Adrenal gland (tissue), 12 donors: ENCODE data around the gene SEMA4C. TPM values are rescaled to one million over a fixed set of nuclear protein-coding genes. Genes with fewer than 3 reads are reported as not detected.

ENCODE experiments used
- DNase-seq, 7 donors: peaks; one replicate each; pipeline ENCODE4 v3.0.0-alpha.2; 2019 to 2020
- H3K27ac ChIP-seq, 5 donors: fragments of 200-600 bp; sonication (generic) in 4 of 5; 1 replicate in 3 of 5; 2 replicates in 2 of 5; pipeline versions ENCODE4 v1.5.1 to v1.8.0; 2016 to 2020; ENCODE audit warnings: mild to moderate bottlenecking in 1 of 5
- H3K27me3 ChIP-seq: fragments of 200-600 bp; 2 replicates; pipeline ENCODE4 v1.8.0; 2021
- H3K36me3 ChIP-seq, 2 donors: fragments of 200-600 bp; replicated peaks in 1 of 2; 1 replicate in 1 of 2; 2 replicates in 1 of 2; pipeline versions ENCODE4 v1.5.1 to v1.8.0; 2018 to 2022
- H3K4me1 ChIP-seq, 2 donors: fragments of 200-600 bp; replicated peaks in 1 of 2; 1 replicate in 1 of 2; 2 replicates in 1 of 2; pipeline versions ENCODE4 v1.5.1 to v1.8.0; 2018 to 2021
- H3K4me3 ChIP-seq, 4 donors: fragments of 200-600 bp; sonication (generic) in 3 of 4; one replicate each; pipeline ENCODE4 v1.5.1; 2016 to 2018
- H3K9me3 ChIP-seq, 3 donors: fragments of 200-600 bp; sonication (generic) in 1 of 3; replicated peaks in 1 of 3; 1 replicate in 2 of 3; 2 replicates in 1 of 3; pipeline versions ENCODE4 v1.5.1 to v1.8.0; 2016 to 2021
- POLR2A ChIP-seq, 2 donors: fragments of 450-650 bp; IDR thresholded peaks; one replicate each; pipeline ENCODE4 v1.6.1; 2017; ENCODE audit warnings: antibody characterized with exemption in 2 of 2, mild to moderate bottlenecking in 2 of 2, moderate library complexity in 1 of 2
- WGBS, 4 donors: extraction: QIAGEN DNeasy Blood & Tissue Kit in 2 of 4; methylation state at CpG; one replicate each; pipeline versions ENCODE4 v1.1.5 to v1.1.7; 2013 to 2017; 5-methylcytosine and 5-hydroxymethylcytosine counted together
- intact Hi-C, 2 donors: fragments of 100-400 bp; cut with DNase I; formaldehyde crosslinking; loops; one replicate each; pipeline versions ENCODE4 v1.14.1 to v1.15.0; 2022 to 2023
- polyA plus RNA-seq, 3 donors: library from polyadenylated mRNA; stranded (reverse); fragments of 200-250 nt in 2 of 3; fragments of 350-450 nt in 1 of 3; fragmentation: Illumina TruSeq in 1 of 3; extraction: RNeasy Lipid Tissue Mini Kit (QIAGEN cat#74804) in 1 of 3; gene quantifications; one replicate each; pipeline ENCODE4 v1.2.3, GENCODE V29; 2013 to 2014
- total RNA-seq, 9 donors: library from RNA; depleted of rRNA in 4 of 9; stranded (reverse); fragments of >200 nt in 4 of 9; fragments of 120-200 nt in 1 of 9; fragmentation: NEBNext Ultra II Directional in 1 of 9; extraction: Animal tissue kit (Norgen Biotek cat#: 25700) in 1 of 9; gene quantifications; one replicate each; pipeline versions ENCODE4 v1.1.0 to v1.2.4, GENCODE V29; 2013 to 2023
- TF ChIP-seq, protein P1 (sequence below), 6 experiments: fragments of 450-650 bp in 4 of 6; fragments of 200-600 bp in 2 of 6; sonication (generic) in 1 of 6; IDR thresholded peaks; 1 replicate in 5 of 6; 2 replicates in 1 of 6; pipeline versions ENCODE4 v1.5.1 to v1.8.0; 2016 to 2021; ENCODE audit warnings: antibody characterized with exemption in 6 of 6, mild to moderate bottlenecking in 2 of 6, moderate library complexity in 1 of 6
- donor health status: healthy with polysubstance abuse.
- donor health status: Bipolar disorder and iron deficiency.
- donor health status: DM: yes; HTN: yes; CAD: no.
- donor health status: DM: no; HTN: no; CAD: no.
- donor health status: DM: no; HTN: no; CAD: no.
- donor health status: DM: yes; HTN: yes; CAD: no.

Gene SEMA4C
- total and polyA plus RNA-seq, 12 donors: 4.4 to 31.6 (median 23.2) TPM

DNA sequence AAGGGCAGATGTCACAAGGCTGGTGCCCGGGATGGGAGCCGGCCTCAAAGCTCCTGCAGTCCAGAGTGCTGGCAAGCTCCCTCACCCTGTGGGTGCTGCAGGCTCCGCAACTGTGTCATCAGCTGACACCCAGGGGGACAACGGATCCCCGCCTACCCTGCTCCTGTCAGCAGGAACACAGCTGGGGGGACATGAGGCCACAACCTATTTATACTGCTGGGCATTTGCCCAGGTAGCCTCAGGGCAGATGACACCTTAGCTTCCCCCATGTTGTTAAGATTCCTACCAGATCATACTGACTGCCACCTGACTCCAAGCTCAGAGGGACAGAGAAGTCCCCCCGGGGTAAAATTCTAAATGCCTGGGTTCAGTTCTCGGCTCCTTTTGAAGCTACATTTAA is 27.3 kb downstream of the SEMA4C start:
- 86 to 96% (median 90%) methylated on average over 2 to 7 of the region's 7 CpGs for WGBS, 4 donors
- no peak overlapping the region for H3K4me3 ChIP-seq
- no peaks in the 10 kb centered on the region for H3K4me1 ChIP-seq
- no peaks in the 10 kb centered on the region for H3K27me3 ChIP-seq
- DNase-seq: peak in 1 of 7 donors; percentile 72
- no peak for TF ChIP-seq POLR2A (IDR thresholded peaks at IDR 0.05)
- TF ChIP-seq, protein P1, sequence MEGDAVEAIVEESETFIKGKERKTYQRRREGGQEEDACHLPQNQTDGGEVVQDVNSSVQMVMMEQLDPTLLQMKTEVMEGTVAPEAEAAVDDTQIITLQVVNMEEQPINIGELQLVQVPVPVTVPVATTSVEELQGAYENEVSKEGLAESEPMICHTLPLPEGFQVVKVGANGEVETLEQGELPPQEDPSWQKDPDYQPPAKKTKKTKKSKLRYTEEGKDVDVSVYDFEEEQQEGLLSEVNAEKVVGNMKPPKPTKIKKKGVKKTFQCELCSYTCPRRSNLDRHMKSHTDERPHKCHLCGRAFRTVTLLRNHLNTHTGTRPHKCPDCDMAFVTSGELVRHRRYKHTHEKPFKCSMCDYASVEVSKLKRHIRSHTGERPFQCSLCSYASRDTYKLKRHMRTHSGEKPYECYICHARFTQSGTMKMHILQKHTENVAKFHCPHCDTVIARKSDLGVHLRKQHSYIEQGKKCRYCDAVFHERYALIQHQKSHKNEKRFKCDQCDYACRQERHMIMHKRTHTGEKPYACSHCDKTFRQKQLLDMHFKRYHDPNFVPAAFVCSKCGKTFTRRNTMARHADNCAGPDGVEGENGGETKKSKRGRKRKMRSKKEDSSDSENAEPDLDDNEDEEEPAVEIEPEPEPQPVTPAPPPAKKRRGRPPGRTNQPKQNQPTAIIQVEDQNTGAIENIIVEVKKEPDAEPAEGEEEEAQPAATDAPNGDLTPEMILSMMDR (IDR thresholded peaks at IDR 0.05): no peak
- peaks cover 0 to 12% of the 10 kb centered on the region in 2 donors for H3K36me3 ChIP-seq
- intact Hi-C loops: no loop called here
- no peak overlapping the region for H3K27ac ChIP-seq
- no peaks in the 10 kb centered on the region for H3K9me3 ChIP-seq

DNA sequence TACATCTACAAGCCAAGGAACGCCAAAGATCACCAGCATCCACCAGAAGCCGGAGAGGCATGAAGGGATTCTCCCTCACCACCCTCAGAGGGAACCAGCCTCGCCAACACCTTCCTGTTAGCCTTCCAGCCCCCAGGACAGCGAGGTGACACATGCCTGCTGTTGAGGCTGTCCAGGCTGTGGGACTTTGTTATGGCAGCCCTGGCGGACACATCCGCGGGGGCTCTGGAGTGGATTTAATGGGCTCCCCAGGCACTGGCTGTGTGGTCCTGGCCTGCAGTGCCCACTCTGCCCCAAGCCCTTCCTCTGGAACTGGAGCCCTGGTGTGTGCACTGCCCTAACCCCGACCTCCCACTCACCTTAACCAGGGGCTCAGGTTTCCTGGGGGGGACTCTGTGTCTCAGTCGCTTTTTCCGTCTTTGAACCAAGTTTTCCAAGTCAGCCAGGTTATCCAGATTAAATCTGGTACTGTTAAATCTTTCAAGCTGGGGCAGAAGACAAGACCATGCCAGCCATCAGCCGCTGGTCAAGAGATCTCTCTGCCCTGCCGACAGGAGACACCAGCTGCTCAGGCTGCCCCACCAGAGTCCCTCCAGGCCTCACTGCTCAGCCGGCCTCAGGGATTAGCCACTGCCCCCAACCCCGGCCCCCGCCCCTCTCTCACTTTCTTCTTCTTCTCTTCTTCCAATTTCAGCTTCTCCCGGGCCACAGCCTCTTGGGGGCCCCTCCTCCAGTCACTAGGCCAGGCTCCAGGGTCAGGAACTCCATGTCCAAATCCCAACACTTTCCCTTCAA is 28.0 kb downstream of the SEMA4C start:
- Histone ChIP-seq H3K36me3 (peaks cover 0 to 9% of the 10 kb centered on the region in 2 donors), H3K27me3 (no peaks in the 10 kb centered on the region), H3K4me3 (no peak overlapping the region), H3K9me3 (no peaks in the 10 kb centered on the region), H3K27ac (no peak overlapping the region), H3K4me1 (no peaks in the 10 kb centered on the region)
- WGBS, 4 donors: 86 to 91% (median 90%) methylated on average over 12 to 16 of the region's 16 CpGs
- DNase-seq: no peak
- intact Hi-C loops: no loop called here
- TF ChIP-seq, protein P1 (IDR thresholded peaks at IDR 0.05): no peak
- TF ChIP-seq POLR2A (IDR thresholded peaks at IDR 0.05): no peak

DNA sequence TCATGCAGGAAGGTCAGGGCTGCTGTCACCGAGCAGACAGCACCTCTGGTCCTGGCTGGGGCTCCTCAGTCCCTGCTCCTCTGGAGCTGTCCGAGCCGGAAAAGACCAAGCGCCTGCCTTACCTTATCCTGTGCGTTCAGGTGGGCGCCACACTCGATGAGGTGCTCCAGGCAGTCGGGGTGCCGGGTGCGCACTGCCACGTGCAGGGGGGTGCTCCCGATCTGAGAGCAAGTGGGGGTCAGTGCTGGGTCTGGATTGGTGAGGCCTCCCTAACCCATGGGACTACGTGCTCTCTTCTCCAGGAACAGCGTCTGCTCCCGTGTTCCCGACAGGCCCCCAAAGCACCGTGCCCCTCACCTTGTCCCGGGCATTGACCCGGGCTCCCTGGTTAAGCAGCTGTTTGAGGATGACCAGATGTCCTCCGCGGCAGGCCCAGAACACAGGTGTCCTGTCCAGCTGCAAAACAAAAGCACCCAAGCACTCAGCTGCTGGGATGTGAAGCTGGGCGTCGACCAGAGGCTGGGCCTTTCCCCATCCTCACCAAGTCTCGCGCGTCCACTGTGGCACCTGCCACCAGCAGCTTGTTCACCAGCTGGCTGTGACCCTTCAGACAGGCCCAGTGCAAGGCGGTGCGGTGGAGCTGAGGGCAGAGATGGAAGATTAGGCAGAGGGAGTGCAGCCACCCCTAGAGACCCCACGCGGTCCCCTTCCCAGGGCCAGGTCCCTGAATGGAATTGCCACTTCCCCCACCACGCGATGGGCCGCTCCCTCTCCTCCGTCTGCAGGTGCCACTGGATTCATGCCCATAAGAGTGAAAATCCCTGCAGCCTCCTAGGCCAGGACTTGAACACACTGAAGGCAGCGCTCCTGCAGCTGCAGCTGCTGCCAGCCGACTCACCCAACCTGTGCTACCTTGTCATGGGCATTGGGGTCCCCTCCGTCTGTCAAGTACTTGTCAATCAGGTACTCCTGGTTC is 29.7 kb downstream of the SEMA4C start:
- H3K4me3 ChIP-seq: no peak overlapping the region

More for the DNA sequence above, 29.7 kb downstream of the SEMA4C start:
- TF ChIP-seq, protein P1 (IDR thresholded peaks at IDR 0.05): no peak
- TF ChIP-seq POLR2A (IDR thresholded peaks at IDR 0.05): no peak
- 87 to 92% (median 89%) methylated on average over 15 to 37 of the region's 37 CpGs for WGBS, 4 donors
- DNase-seq: no peak
- no peaks in the 10 kb centered on the region for H3K36me3 ChIP-seq
- intact Hi-C loops: no loop called here
- H3K4me1 ChIP-seq: no peaks in the 10 kb centered on the region
- no peaks in the 10 kb centered on the region for H3K27me3 ChIP-seq
- no peak overlapping the region for H3K27ac ChIP-seq
- no peaks in the 10 kb centered on the region for H3K9me3 ChIP-seq
